PC-3 (cell line): Measurements from ENCODE around the gene PPARGC1A.

Source experiments
- EZH2 ChIP-seq: fragments of 300-600 bp; sonication (generic); IDR thresholded peaks from one replicate; pipeline ENCODE4 v1.6.1; 2017; ENCODE audit warnings: antibody characterized with exemption, mild to moderate bottlenecking, low read length; ENCODE audit not compliant: unreplicated experiment
- EZH2phosphoT487 ChIP-seq: fragments of 300-600 bp; sonication (generic); IDR thresholded peaks from 2 replicates; pipeline ENCODE4 v1.6.1; 2018; ENCODE audit warnings: mild to moderate bottlenecking, antibody characterized with exemption, low read length, borderline replicate concordance
- TF ChIP-seq, protein P1 (sequence below): fragments of 300-600 bp; sonication (generic); conservative IDR thresholded peaks from 2 replicates; pipeline ENCODE4 v1.5.1; 2017; ENCODE audit warnings: antibody characterized with exemption, low read depth, mild to moderate bottlenecking, low read length

DNA sequence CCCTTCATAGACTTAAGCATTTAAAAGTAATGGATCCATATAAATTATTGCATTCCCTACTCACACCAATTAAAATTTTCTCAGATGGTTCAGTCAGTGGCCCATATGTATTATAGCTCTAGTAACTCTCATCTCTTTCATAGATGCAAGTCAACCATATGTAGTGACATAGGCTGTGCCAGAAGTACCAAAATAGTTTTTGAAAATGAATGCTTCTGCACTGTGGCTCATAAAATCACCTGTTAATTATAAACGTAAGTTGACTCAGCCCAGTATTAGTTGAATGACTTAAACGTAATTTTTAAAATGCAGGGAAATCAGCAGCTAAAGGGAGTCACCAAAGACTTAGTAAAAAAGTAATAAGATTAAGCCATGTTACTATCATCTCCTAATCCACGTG, 143.8 kb downstream of the PPARGC1A start:
- TF ChIP-seq, protein P1, sequence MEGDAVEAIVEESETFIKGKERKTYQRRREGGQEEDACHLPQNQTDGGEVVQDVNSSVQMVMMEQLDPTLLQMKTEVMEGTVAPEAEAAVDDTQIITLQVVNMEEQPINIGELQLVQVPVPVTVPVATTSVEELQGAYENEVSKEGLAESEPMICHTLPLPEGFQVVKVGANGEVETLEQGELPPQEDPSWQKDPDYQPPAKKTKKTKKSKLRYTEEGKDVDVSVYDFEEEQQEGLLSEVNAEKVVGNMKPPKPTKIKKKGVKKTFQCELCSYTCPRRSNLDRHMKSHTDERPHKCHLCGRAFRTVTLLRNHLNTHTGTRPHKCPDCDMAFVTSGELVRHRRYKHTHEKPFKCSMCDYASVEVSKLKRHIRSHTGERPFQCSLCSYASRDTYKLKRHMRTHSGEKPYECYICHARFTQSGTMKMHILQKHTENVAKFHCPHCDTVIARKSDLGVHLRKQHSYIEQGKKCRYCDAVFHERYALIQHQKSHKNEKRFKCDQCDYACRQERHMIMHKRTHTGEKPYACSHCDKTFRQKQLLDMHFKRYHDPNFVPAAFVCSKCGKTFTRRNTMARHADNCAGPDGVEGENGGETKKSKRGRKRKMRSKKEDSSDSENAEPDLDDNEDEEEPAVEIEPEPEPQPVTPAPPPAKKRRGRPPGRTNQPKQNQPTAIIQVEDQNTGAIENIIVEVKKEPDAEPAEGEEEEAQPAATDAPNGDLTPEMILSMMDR = no peak
- no peak for TF ChIP-seq EZH2phosphoT487
- no peak for TF ChIP-seq EZH2
